OCI-LY3 (cell line): ENCODE results near the gene LYST.

Experiments used
- EZH2phosphoT487 ChIP-seq: fragments of 200-600 bp; shearing (Covaris generic); IDR thresholded peaks from 2 replicates; pipeline ENCODE4 v1.6.1; 2018; ENCODE audit warnings: antibody characterized with exemption, mixed run types, low read depth
- TF ChIP-seq, protein P1 (sequence below): fragments of 200-600, 300-600 bp; sonication (generic); IDR thresholded peaks from 2 replicates; pipeline ENCODE4 v1.5.1; 2014; ENCODE audit warnings: antibody characterized with exemption, low read length, low read depth

DNA sequence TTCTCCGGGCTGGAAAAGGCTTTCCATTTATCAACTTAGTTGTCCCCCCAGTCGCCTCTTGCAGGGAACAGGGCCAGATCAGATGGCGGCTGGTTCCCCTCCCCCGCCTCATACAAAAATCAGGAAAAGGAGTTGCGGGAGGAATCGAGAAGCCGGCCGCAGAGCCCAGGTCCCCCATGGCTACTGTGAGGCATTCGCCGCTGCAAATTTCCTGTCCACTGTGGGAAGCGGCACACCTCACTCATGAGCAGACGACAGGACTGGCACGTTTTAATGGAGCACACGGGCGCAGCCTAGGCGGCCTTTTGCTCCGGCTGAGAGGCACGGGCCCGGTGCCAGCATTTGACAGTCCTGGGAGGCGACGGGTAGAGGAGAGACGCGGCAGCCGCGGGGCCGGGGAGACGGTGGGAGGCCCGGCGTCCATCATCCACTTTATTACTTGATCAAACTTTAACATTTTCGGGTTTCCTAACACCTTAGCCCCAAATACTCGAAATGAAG lies 218.2 kb downstream of the LYST start:
- TF ChIP-seq, protein P1, sequence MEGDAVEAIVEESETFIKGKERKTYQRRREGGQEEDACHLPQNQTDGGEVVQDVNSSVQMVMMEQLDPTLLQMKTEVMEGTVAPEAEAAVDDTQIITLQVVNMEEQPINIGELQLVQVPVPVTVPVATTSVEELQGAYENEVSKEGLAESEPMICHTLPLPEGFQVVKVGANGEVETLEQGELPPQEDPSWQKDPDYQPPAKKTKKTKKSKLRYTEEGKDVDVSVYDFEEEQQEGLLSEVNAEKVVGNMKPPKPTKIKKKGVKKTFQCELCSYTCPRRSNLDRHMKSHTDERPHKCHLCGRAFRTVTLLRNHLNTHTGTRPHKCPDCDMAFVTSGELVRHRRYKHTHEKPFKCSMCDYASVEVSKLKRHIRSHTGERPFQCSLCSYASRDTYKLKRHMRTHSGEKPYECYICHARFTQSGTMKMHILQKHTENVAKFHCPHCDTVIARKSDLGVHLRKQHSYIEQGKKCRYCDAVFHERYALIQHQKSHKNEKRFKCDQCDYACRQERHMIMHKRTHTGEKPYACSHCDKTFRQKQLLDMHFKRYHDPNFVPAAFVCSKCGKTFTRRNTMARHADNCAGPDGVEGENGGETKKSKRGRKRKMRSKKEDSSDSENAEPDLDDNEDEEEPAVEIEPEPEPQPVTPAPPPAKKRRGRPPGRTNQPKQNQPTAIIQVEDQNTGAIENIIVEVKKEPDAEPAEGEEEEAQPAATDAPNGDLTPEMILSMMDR: no peak
- no peak for TF ChIP-seq EZH2phosphoT487
